Measurements from ENCODE around the gene MYBPC2. TPM values are rescaled to one million over a fixed set of nuclear protein-coding genes. Genes with fewer than 3 reads are reported as not detected.

MYBPC2 gene
- polyA plus RNA-seq, 1 experiment = not detected

DNA sequence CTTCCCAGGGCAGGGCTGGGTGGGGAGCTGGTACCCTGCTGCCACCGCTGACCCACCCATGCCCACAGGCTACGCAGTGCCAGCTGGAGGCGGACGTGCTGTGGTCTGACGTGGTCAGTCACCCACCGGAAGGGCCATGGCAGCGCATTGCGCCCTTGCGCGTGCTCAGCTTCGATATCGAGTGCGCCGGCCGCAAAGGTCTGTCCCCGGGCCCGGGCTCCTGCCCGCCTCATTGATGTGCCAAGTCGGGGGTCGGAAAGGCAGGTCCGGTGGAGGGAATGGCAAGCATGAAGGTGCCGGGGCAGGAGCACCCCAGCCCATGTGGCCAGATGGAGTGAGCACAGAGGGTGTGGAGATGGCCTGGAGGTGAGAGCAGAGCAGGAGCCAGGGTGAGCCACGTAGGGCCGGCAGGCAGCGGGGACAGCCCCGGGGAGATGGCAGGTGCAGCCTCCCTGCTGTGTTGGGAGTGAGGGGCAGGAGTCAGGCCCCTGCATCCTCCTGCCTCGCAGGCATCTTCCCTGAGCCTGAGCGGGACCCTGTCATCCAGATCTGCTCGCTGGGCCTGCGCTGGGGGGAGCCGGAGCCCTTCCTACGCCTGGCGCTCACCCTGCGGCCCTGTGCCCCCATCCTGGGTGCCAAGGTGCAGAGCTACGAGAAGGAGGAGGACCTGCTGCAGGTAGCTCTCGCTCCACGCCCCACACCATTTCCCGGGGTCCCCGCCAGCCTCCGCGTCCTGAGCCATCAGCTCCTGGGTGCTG lies 30.0 kb upstream of the MYBPC2 start:
- TF ChIP-seq, protein P1, sequence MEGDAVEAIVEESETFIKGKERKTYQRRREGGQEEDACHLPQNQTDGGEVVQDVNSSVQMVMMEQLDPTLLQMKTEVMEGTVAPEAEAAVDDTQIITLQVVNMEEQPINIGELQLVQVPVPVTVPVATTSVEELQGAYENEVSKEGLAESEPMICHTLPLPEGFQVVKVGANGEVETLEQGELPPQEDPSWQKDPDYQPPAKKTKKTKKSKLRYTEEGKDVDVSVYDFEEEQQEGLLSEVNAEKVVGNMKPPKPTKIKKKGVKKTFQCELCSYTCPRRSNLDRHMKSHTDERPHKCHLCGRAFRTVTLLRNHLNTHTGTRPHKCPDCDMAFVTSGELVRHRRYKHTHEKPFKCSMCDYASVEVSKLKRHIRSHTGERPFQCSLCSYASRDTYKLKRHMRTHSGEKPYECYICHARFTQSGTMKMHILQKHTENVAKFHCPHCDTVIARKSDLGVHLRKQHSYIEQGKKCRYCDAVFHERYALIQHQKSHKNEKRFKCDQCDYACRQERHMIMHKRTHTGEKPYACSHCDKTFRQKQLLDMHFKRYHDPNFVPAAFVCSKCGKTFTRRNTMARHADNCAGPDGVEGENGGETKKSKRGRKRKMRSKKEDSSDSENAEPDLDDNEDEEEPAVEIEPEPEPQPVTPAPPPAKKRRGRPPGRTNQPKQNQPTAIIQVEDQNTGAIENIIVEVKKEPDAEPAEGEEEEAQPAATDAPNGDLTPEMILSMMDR (IDR thresholded peaks at IDR 0.05; ENCODE audit: insufficient read depth, low read depth, low read length) = no peak
- H3K4me3 ChIP-seq (ENCODE audit: low read depth, low read length) = no peak overlapping the region
- DNase-seq (ENCODE audit: low read depth) = no peak
- ChIA-PET CTCF (no interaction called here), POLR2A (no interaction called here)
- H3K27me3 ChIP-seq (ENCODE audit: control insufficient read depth, insufficient read depth, low read length) = no peaks in the 10 kb centered on the region
- H3K36me3 ChIP-seq (ENCODE audit: control insufficient read depth, insufficient read depth, low read length) = peaks cover 1% of the 10 kb centered on the region; the same call in 1 of the 2 replicates

DNA sequence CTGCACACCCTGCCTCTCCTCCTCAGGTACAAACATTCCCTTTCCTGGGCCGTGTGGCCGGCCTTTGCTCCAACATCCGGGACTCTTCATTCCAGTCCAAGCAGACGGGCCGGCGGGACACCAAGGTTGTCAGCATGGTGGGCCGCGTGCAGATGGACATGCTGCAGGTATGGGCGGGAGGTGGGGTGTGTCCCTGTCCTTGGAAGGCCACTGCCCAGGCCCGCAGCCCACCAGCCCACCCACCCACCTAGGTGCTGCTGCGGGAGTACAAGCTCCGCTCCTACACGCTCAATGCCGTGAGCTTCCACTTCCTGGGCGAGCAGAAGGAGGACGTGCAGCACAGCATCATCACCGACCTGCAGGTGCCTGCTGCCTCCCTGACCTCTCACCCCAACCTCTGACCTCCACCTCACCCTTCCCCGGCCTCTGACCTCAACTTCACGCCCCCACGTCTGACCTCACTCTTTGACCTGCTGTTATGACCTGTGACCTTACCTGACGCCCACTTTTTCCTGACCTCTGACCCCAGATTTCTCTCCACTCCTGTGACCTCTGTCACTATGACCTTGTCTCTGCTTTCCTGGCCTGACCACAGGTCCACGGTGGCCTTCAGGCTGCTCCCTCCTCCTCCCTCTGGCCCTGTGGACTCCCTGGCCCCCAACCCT lies 26.4 kb upstream of the MYBPC2 start:
- no peak for DNase-seq (ENCODE audit: low read depth)
- POLR2A ChIA-PET = no interaction called here
- CTCF ChIA-PET = no interaction called here
- Histone ChIP-seq H3K36me3 (ENCODE audit: control insufficient read depth, insufficient read depth, low read length) (peaks cover 3% of the 10 kb centered on the region; the same call in 1 of the 2 replicates), H3K27me3 (ENCODE audit: control insufficient read depth, insufficient read depth, low read length) (no peaks in the 10 kb centered on the region), H3K4me3 (ENCODE audit: low read depth, low read length) (no peak overlapping the region)
- TF ChIP-seq, protein P1 (IDR thresholded peaks at IDR 0.05; ENCODE audit: insufficient read depth, low read depth, low read length) = no peak

GRCh38 chr19:50406829-50407228 lies 25.9 kb upstream of the MYBPC2 start:
- no peak for DNase-seq (ENCODE audit: low read depth)
- TF ChIP-seq, protein P1 (IDR thresholded peaks at IDR 0.05; ENCODE audit: insufficient read depth, low read depth, low read length) = no peak
- Histone ChIP-seq H3K4me3 (ENCODE audit: low read depth, low read length) (no peak overlapping the region), H3K36me3 (ENCODE audit: control insufficient read depth, insufficient read depth, low read length) (peaks cover 3% of the 10 kb centered on the region; the same call in 1 of the 2 replicates), H3K27me3 (ENCODE audit: control insufficient read depth, insufficient read depth, low read length) (no peaks in the 10 kb centered on the region)
- ChIA-PET CTCF (no interaction called here), POLR2A (no interaction called here)

DNA sequence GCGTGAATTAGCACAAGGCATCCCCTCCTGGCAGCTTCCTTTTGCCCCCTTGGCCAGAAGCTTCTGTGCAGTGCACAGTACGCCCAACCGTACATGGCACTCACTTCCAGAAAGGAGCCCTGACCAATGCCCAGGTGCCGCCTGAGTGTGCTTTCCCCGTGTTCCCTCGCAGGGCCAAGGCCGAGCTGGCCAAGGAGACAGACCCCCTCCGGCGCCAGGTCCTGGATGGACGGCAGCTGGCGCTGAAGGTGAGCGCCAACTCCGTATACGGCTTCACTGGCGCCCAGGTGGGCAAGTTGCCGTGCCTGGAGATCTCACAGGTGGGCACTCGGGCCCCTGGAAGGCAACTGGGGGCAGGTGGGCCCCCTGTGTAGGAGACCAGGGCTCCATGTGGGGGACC lies 23.3 kb upstream of the MYBPC2 start:
- POLR2A ChIA-PET = no interaction called here

GRCh38 chr19:50410109-50410508 lies 22.6 kb upstream of the MYBPC2 start:
- no peak overlapping the region for H3K4me3 ChIP-seq (ENCODE audit: low read depth, low read length)
- ChIA-PET CTCF (interaction anchor here (0.7 to 2.0 kb wide), 3 partner anchors 9 to 42 kb away, joined by 3 to 5 read pairs (median 3); partner anchors contain the start of gene SPIB), POLR2A (interaction anchor here (0.5 kb wide), 1 partner anchor 78 kb away, joined by 5 read pairs; no protein-coding TSS in a partner anchor)
- no peak for DNase-seq (ENCODE audit: low read depth)
- TF ChIP-seq, protein P1 (IDR thresholded peaks at IDR 0.05; ENCODE audit: insufficient read depth, low read depth, low read length) = no peak
- H3K27me3 ChIP-seq (ENCODE audit: control insufficient read depth, insufficient read depth, low read length) = no peaks in the 10 kb centered on the region
- peaks cover 4% of the 10 kb centered on the region for H3K36me3 ChIP-seq (ENCODE audit: control insufficient read depth, insufficient read depth, low read length)

More for the DNA sequence above, 23.3 kb upstream of the MYBPC2 start:
- peaks cover 4% of the 10 kb centered on the region for H3K36me3 ChIP-seq (ENCODE audit: control insufficient read depth, insufficient read depth, low read length)
- CTCF ChIA-PET = interaction anchor here (1.7 to 2.0 kb wide), 2 partner anchors 12 to 41 kb away, joined by 3 to 5 read pairs; no protein-coding TSS in a partner anchor
- H3K27me3 ChIP-seq (ENCODE audit: control insufficient read depth, insufficient read depth, low read length) = no peaks in the 10 kb centered on the region
- H3K4me3 ChIP-seq (ENCODE audit: low read depth, low read length) = no peak overlapping the region
- DNase-seq (ENCODE audit: low read depth) = no peak
- TF ChIP-seq, protein P1 (IDR thresholded peaks at IDR 0.05; ENCODE audit: insufficient read depth, low read depth, low read length) = no peak
